GM23338 (cell line): Measurements from ENCODE around the gene FAM50A. TPM values are rescaled to one million over a fixed set of nuclear protein-coding genes. Genes with fewer than 3 reads are reported as not detected.

Experiments used
- ATAC-seq: fragments of 200-7000 bp; cut with Tn5 transposase; 3 replicates; pipeline ENCODE4 v1.9.1; 2020
- DNase-seq: peaks from one replicate; pipeline ENCODE4 v3.0.0-alpha.2; 2015; ENCODE audit warnings: low spot score
- H2AFZ ChIP-seq: fragments of 200-600 bp; sonication (generic); 2 replicates; pipeline ENCODE4 v1.8.0; 2016; ENCODE audit warnings: antibody characterized with exemption, mild to moderate bottlenecking, moderate library complexity
- H3F3A ChIP-seq: fragments of 200-600 bp; sonication (generic); replicated peaks from 2 replicates; pipeline ENCODE4 v1.8.0; 2017; ENCODE audit warnings: antibody characterized with exemption, mixed run types, low read depth
- H3K27ac ChIP-seq: fragments of 200-600 bp; sonication (generic); 2 replicates; pipeline ENCODE4 v1.6.1; 2016; ENCODE audit warnings: low read depth
- H3K27me3 ChIP-seq: fragments of 200-600 bp; sonication (generic); 2 replicates; pipeline ENCODE4 v1.8.0; 2016; ENCODE audit warnings: mild to moderate bottlenecking, mixed run types, moderate library complexity; ENCODE audit not compliant: insufficient read depth
- H3K36me3 ChIP-seq: fragments of 200-600 bp; sonication (generic); 2 replicates; pipeline ENCODE4 v1.8.0; 2016; ENCODE audit warnings: mild to moderate bottlenecking; ENCODE audit not compliant: insufficient read depth
- H3K4me1 ChIP-seq: fragments of 200-600 bp; sonication (generic); 2 replicates; pipeline ENCODE4 v1.8.0; 2016; ENCODE audit warnings: mild to moderate bottlenecking, moderate library complexity; ENCODE audit not compliant: insufficient read depth
- H3K4me2 ChIP-seq: fragments of 200-600 bp; sonication (generic); 2 replicates; pipeline ENCODE4 v1.7.1; 2017; ENCODE audit warnings: mixed run types
- H3K4me3 ChIP-seq: fragments of 200-600 bp; sonication (generic); 2 replicates; pipeline ENCODE4 v1.6.1; 2016; ENCODE audit warnings: mixed run types
- H3K79me2 ChIP-seq: fragments of 200-600 bp; sonication (generic); replicated peaks from 2 replicates; pipeline ENCODE4 v1.8.0; 2017; ENCODE audit warnings: mild to moderate bottlenecking; ENCODE audit not compliant: insufficient read depth
- H3K9me2 ChIP-seq: fragments of 200-600 bp; sonication (generic); 2 replicates; pipeline ENCODE4 v1.8.0; 2017; ENCODE audit not compliant: insufficient read depth
- H4K20me1 ChIP-seq: fragments of 200-600 bp; sonication (generic); replicated peaks from 2 replicates; pipeline ENCODE4 v1.8.0; 2017; ENCODE audit warnings: mild to moderate bottlenecking; ENCODE audit not compliant: insufficient read depth
- H3K27ac Mint-ChIP-seq: 2 replicates; pipeline ENCODE4 v1.8.0; 2020; ENCODE audit warnings: inconsistent platforms, mild to moderate bottlenecking, moderate library complexity, mixed read lengths
- H3K27me3 Mint-ChIP-seq: 3 replicates; pipeline ENCODE4 v1.8.0; 2022; ENCODE audit warnings: low read depth, mild to moderate bottlenecking, moderate library complexity, mixed read lengths, inconsistent platforms; ENCODE audit not compliant: insufficient read depth, poor library complexity
- H3K36me3 Mint-ChIP-seq: 3 replicates; pipeline ENCODE4 v1.8.0; 2021; ENCODE audit warnings: low read depth, mild to moderate bottlenecking, inconsistent platforms, moderate library complexity, mixed read lengths
- H3K4me1 Mint-ChIP-seq: 3 replicates; pipeline ENCODE4 v1.8.0; 2020; ENCODE audit warnings: mild to moderate bottlenecking, inconsistent platforms, mixed read lengths
- H3K4me3 Mint-ChIP-seq: 3 replicates; pipeline ENCODE4 v1.8.0; 2021; ENCODE audit warnings: moderate library complexity, mild to moderate bottlenecking, inconsistent platforms, mixed read lengths
- H3K9me3 Mint-ChIP-seq: 3 replicates; pipeline ENCODE4 v1.8.0; 2020; ENCODE audit warnings: moderate library complexity, mild to moderate bottlenecking, inconsistent platforms, mixed read lengths
- CREB1 ChIP-seq: fragments of 250-450 bp; sonication (Bioruptor Pico); IDR thresholded peaks from 2 replicates; pipeline ENCODE4 v1.5.0; 2020; ENCODE audit warnings: low read depth, mild to moderate bottlenecking, moderate library complexity
- EZH2 ChIP-seq: fragments of 200-600 bp; sonication (generic); IDR thresholded peaks from one replicate; pipeline ENCODE4 v1.8.0; 2017; ENCODE audit warnings: antibody characterized with exemption, mild to moderate bottlenecking, low read depth; ENCODE audit not compliant: unreplicated experiment
- EZH2phosphoT487 ChIP-seq: fragments of 200-600 bp; sonication (generic); IDR thresholded peaks from one replicate; pipeline ENCODE4 v1.8.1; 2018; ENCODE audit warnings: antibody characterized with exemption; ENCODE audit not compliant: unreplicated experiment
- JUNB ChIP-seq: IDR thresholded peaks from one replicate; pipeline ENCODE4 v1.6.1; 2016; ENCODE audit warnings: antibody characterized with exemption; ENCODE audit not compliant: unreplicated experiment
- NANOG ChIP-seq: IDR thresholded peaks from 2 replicates; pipeline ENCODE4 v1.6.1; 2016; ENCODE audit warnings: antibody characterized with exemption, borderline replicate concordance
- STAT1 ChIP-seq: IDR thresholded peaks from one replicate; pipeline ENCODE4 v1.6.1; 2016; ENCODE audit warnings: antibody characterized with exemption; ENCODE audit not compliant: unreplicated experiment
- ZNF331 ChIP-seq: fragments of 250-450 bp; sonication (Bioruptor Pico); IDR thresholded peaks from 2 replicates; pipeline ENCODE4 v1.5.0; 2020; ENCODE audit warnings: low read depth, mild to moderate bottlenecking, moderate library complexity
- polyA plus RNA-seq: library from polyadenylated mRNA; unstranded; fragments of >200 nt; fragmentation: Nextera tagmentation; extraction: Ambion mirVana; gene quantifications from 2 replicates; pipeline ENCODE4 v1.2.1, GENCODE V29; 2016
- total RNA-seq: library from RNA; depleted of rRNA; stranded (reverse); fragments of >200 nt; shearing (Covaris generic); gene quantifications from 2 replicates; pipeline ENCODE4 v1.2.3, GENCODE V29; 2014
- TF ChIP-seq, protein P1 (sequence below): IDR thresholded peaks from 2 replicates; pipeline ENCODE4 v1.6.1; 2016; ENCODE audit warnings: antibody characterized with exemption
- TF ChIP-seq, protein P2 (sequence below): fragments of 250-450 bp; sonication (Bioruptor Pico); IDR thresholded peaks from 2 replicates; pipeline ENCODE4 v1.5.0; 2020; ENCODE audit warnings: mild to moderate bottlenecking, moderate library complexity
- TF ChIP-seq, protein P3 (sequence below): IDR thresholded peaks from one replicate; pipeline ENCODE4 v1.6.1; 2018; ENCODE audit warnings: antibody characterized with exemption; ENCODE audit not compliant: unreplicated experiment

Gene FAM50A
- total and polyA plus RNA-seq, 2 experiments from 2014 or later = 23.9 to 77.6 TPM

DNA sequence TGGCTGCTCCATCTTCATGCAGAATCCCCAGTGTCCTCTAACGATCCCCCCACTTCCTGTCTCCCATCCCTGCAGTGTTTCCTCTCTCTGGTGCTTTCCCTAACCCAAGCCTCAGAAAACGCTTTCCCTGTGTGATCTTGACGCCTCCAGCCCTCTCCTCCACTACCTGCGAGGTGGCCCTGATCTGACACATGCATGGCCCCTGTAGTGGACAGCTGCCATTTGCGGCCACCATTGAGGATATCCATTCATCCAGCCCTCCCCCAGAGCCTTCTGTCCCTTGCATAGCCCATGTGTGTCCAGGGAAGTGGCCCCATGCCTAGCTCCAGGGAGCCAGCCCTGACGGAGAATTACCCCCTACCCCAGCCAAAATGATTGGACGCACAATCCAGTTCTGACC is 39.4 kb downstream of the FAM50A start:
- no peaks in the 10 kb centered on the region for H3K9me2 ChIP-seq
- Mint-ChIP-seq H3K27me3 (peaks cover 12% of the 10 kb centered on the region), H3K9me3 (no peaks in the 10 kb centered on the region), H3K36me3 (peaks cover 5% of the 10 kb centered on the region; the same call in 2 of the 3 replicates), H3K4me3 (no peak overlapping the region), H3K4me1 (peaks cover 10% of the 10 kb centered on the region; the same call in 2 of the 3 replicates), H3K27ac (no peak overlapping the region)
- no peaks in the 10 kb centered on the region; the same call in 1 of the 2 replicates for H4K20me1 ChIP-seq
- no peaks in the 10 kb centered on the region for H3K4me1 ChIP-seq
- no peaks in the 10 kb centered on the region for H3K27me3 ChIP-seq
- no peaks in the 10 kb centered on the region for H3K36me3 ChIP-seq
- H3K4me3 ChIP-seq = no peak overlapping the region
- no peak for DNase-seq
- ATAC-seq = no peak
- H3K79me2 ChIP-seq = no peaks in the 10 kb centered on the region
- TF ChIP-seq ZNF331 (CRISPR knock-in tag) = no peak
- TF ChIP-seq EZH2 = no peak
- no peak for TF ChIP-seq NANOG
- TF ChIP-seq, protein P1, sequence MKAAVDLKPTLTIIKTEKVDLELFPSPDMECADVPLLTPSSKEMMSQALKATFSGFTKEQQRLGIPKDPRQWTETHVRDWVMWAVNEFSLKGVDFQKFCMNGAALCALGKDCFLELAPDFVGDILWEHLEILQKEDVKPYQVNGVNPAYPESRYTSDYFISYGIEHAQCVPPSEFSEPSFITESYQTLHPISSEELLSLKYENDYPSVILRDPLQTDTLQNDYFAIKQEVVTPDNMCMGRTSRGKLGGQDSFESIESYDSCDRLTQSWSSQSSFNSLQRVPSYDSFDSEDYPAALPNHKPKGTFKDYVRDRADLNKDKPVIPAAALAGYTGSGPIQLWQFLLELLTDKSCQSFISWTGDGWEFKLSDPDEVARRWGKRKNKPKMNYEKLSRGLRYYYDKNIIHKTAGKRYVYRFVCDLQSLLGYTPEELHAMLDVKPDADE = no peak
- no peak for TF ChIP-seq CREB1
- TF ChIP-seq JUNB = no peak
- TF ChIP-seq, protein P2, sequence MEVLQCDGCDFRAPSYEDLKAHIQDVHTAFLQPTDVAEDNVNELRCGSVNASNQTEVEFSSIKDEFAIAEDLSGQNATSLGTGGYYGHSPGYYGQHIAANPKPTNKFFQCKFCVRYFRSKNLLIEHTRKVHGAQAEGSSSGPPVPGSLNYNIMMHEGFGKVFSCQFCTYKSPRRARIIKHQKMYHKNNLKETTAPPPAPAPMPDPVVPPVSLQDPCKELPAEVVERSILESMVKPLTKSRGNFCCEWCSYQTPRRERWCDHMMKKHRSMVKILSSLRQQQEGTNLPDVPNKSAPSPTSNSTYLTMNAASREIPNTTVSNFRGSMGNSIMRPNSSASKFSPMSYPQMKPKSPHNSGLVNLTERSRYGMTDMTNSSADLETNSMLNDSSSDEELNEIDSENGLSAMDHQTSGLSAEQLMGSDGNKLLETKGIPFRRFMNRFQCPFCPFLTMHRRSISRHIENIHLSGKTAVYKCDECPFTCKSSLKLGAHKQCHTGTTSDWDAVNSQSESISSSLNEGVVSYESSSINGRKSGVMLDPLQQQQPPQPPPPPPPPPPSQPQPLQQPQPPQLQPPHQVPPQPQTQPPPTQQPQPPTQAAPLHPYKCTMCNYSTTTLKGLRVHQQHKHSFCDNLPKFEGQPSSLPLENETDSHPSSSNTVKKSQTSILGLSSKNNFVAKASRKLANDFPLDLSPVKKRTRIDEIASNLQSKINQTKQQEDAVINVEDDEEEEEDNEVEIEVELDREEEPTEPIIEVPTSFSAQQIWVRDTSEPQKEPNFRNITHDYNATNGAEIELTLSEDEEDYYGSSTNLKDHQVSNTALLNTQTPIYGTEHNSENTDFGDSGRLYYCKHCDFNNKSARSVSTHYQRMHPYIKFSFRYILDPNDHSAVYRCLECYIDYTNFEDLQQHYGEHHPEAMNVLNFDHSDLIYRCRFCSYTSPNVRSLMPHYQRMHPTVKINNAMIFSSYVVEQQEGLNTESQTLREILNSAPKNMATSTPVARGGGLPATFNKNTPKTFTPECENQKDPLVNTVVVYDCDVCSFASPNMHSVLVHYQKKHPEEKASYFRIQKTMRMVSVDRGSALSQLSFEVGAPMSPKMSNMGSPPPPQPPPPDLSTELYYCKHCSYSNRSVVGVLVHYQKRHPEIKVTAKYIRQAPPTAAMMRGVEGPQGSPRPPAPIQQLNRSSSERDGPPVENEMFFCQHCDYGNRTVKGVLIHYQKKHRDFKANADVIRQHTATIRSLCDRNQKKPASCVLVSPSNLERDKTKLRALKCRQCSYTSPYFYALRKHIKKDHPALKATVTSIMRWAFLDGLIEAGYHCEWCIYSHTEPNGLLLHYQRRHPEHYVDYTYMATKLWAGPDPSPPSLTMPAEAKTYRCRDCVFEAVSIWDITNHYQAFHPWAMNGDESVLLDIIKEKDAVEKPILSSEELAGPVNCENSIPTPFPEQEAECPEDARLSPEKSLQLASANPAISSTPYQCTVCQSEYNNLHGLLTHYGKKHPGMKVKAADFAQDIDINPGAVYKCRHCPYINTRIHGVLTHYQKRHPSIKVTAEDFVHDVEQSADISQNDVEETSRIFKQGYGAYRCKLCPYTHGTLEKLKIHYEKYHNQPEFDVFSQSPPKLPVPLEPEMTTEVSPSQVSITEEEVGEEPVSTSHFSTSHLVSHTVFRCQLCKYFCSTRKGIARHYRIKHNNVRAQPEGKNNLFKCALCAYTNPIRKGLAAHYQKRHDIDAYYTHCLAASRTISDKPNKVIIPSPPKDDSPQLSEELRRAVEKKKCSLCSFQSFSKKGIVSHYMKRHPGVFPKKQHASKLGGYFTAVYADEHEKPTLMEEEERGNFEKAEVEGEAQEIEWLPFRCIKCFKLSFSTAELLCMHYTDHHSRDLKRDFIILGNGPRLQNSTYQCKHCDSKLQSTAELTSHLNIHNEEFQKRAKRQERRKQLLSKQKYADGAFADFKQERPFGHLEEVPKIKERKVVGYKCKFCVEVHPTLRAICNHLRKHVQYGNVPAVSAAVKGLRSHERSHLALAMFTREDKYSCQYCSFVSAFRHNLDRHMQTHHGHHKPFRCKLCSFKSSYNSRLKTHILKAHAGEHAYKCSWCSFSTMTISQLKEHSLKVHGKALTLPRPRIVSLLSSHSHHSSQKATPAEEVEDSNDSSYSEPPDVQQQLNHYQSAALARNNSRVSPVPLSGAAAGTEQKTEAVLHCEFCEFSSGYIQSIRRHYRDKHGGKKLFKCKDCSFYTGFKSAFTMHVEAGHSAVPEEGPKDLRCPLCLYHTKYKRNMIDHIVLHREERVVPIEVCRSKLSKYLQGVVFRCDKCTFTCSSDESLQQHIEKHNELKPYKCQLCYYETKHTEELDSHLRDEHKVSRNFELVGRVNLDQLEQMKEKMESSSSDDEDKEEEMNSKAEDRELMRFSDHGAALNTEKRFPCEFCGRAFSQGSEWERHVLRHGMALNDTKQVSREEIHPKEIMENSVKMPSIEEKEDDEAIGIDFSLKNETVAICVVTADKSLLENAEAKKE (CRISPR knock-in tag) = no peak
- TF ChIP-seq STAT1 = no peak
- no peak for TF ChIP-seq EZH2phosphoT487
- TF ChIP-seq, protein P3, sequence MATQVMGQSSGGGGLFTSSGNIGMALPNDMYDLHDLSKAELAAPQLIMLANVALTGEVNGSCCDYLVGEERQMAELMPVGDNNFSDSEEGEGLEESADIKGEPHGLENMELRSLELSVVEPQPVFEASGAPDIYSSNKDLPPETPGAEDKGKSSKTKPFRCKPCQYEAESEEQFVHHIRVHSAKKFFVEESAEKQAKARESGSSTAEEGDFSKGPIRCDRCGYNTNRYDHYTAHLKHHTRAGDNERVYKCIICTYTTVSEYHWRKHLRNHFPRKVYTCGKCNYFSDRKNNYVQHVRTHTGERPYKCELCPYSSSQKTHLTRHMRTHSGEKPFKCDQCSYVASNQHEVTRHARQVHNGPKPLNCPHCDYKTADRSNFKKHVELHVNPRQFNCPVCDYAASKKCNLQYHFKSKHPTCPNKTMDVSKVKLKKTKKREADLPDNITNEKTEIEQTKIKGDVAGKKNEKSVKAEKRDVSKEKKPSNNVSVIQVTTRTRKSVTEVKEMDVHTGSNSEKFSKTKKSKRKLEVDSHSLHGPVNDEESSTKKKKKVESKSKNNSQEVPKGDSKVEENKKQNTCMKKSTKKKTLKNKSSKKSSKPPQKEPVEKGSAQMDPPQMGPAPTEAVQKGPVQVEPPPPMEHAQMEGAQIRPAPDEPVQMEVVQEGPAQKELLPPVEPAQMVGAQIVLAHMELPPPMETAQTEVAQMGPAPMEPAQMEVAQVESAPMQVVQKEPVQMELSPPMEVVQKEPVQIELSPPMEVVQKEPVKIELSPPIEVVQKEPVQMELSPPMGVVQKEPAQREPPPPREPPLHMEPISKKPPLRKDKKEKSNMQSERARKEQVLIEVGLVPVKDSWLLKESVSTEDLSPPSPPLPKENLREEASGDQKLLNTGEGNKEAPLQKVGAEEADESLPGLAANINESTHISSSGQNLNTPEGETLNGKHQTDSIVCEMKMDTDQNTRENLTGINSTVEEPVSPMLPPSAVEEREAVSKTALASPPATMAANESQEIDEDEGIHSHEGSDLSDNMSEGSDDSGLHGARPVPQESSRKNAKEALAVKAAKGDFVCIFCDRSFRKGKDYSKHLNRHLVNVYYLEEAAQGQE = no peak
- no peak overlapping the region for H3K4me2 ChIP-seq
- H3K27ac ChIP-seq = no peak overlapping the region
- H2AFZ ChIP-seq = no peak overlapping the region
- H3F3A ChIP-seq = no peaks in the 10 kb centered on the region
